SU-DHL-6 (cell line): ENCODE data around the gene ZBTB12.
"Not testable (repeated sequence)": the region's sequence is repeated elsewhere in the genome, so short reads cannot be mapped to it uniquely, and the experiment has no call there.

ENCODE experiments used
- EZH2phosphoT487 ChIP-seq: fragments of 200-600 bp; sonication (generic), shearing (Covaris generic); conservative IDR thresholded peaks from 2 replicates; pipeline ENCODE4 v1.6.1; 2018; ENCODE audit warnings: mild to moderate bottlenecking, antibody characterized with exemption, low read length, moderate library complexity, mixed read lengths
- TF ChIP-seq, protein P1 (sequence below): fragments of 200-600 bp; sonication (generic); IDR thresholded peaks from one replicate; pipeline ENCODE4 v1.5.1; 2017; ENCODE audit warnings: antibody characterized with exemption, mild to moderate bottlenecking, low read length, moderate library complexity; ENCODE audit not compliant: insufficient read depth, poor library complexity, severe bottlenecking

DNA sequence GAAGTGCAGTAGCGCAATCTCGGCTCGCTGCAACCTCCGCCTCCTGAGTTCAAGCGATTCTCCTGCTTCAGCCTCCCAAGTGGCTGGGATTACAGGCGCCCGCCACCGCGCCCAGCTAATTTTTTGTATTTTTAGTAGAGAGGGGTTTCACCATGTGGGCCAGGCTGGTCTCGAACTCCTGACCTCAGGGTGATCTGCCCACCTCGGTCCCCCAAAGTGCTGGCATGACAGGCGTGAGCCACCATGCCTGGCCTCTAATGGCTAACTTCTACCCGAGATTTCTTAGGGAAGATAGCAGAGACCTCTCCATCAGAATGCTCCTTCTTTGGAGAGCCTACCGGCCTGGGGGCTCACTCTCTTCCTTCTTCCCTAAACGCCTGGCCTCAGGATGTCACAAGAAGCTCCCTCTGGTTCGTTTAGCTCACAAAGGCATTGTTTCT, 37.7 kb downstream of the ZBTB12 start:
- TF ChIP-seq, protein P1, sequence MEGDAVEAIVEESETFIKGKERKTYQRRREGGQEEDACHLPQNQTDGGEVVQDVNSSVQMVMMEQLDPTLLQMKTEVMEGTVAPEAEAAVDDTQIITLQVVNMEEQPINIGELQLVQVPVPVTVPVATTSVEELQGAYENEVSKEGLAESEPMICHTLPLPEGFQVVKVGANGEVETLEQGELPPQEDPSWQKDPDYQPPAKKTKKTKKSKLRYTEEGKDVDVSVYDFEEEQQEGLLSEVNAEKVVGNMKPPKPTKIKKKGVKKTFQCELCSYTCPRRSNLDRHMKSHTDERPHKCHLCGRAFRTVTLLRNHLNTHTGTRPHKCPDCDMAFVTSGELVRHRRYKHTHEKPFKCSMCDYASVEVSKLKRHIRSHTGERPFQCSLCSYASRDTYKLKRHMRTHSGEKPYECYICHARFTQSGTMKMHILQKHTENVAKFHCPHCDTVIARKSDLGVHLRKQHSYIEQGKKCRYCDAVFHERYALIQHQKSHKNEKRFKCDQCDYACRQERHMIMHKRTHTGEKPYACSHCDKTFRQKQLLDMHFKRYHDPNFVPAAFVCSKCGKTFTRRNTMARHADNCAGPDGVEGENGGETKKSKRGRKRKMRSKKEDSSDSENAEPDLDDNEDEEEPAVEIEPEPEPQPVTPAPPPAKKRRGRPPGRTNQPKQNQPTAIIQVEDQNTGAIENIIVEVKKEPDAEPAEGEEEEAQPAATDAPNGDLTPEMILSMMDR: not testable (repeated sequence)
- TF ChIP-seq EZH2phosphoT487: not testable (repeated sequence)
